ENCODE results near the gene KRTAP5-2. TPM values are rescaled to one million over a fixed set of nuclear protein-coding genes. Genes with fewer than 3 reads are reported as not detected.
A peak's percentile ranks its signal among the peaks of the same experiment; 100 is the strongest.

Gene KRTAP5-2
- total and polyA plus RNA-seq, 7 experiments from 2014 or later: not detected

- Mint-ChIP-seq H3K27me3 (peaks cover 0 to 14% (median 0%) of the 10 kb centered on the region in 5 donors), H3K4me3 (no peak overlapping the region), H3K4me1 (peaks cover 0 to 18% (median 5%) of the 10 kb centered on the region in 7 donors), H3K9me3 (no peaks in the 10 kb centered on the region), H3K36me3 (no peaks in the 10 kb centered on the region), H3K27ac (peak overlapping the region in 1 of 9 donors; percentile 27)
- H3K9me3 ChIP-seq (ENCODE audit: control insufficient read depth in 2 of 3, low read length in 3 of 3): no peaks in the 10 kb centered on the region
- ATAC-seq (no peak), DNase-seq (peak in 1 of 9 donors; percentile 13)
- H3K27me3 ChIP-seq (ENCODE audit: control insufficient read depth in 2 of 2, insufficient read depth in 2 of 2, low read length in 2 of 2): no peaks in the 10 kb centered on the region
- ChIA-PET CTCF (no interaction called here), POLR2A (interaction anchor here (0.9 kb wide), 1 partner anchor 9 kb away, joined by 4 read pairs; no protein-coding TSS in a partner anchor)
- peaks cover 14 to 24% of the 10 kb centered on the region in 2 donors for H3K4me1 ChIP-seq (ENCODE audit: control insufficient read depth in 2 of 2, insufficient read depth in 2 of 2, low read length in 2 of 2)
- peaks cover 0 to 31% (median 0%) of the 10 kb centered on the region in 3 experiments for H3K36me3 ChIP-seq (ENCODE audit: control insufficient read depth in 2 of 3, insufficient read depth in 3 of 3, low read length in 3 of 3)
- no peak overlapping the region for H3K4me3 ChIP-seq (ENCODE audit: low read length)
- intact Hi-C loops (cut with micrococcal nuclease): no loop called here
- H3K27ac ChIP-seq (ENCODE audit: low read depth, low read length): no peak overlapping the region
These were observed 30.9 kb downstream of the KRTAP5-2 start for GRCh38 chr11:1567052-1567720.

- Mint-ChIP-seq H3K27me3 (peaks cover 0 to 14% (median 0%) of the 10 kb centered on the region in 5 donors), H3K4me1 (peaks cover 0 to 18% (median 5%) of the 10 kb centered on the region in 7 donors), H3K27ac (peak overlapping the region in 1 of 9 donors; percentile 27), H3K9me3 (no peaks in the 10 kb centered on the region), H3K4me3 (peak overlapping the region in 1 of 10 donors; percentile 46), H3K36me3 (peaks cover 0 to 2% (median 0%) of the 10 kb centered on the region in 5 donors)
- Histone ChIP-seq H3K9me3 (ENCODE audit: control insufficient read depth in 2 of 3, low read length in 3 of 3) (no peaks in the 10 kb centered on the region), H3K27me3 (ENCODE audit: control insufficient read depth in 2 of 2, insufficient read depth in 2 of 2, low read length in 2 of 2) (no peaks in the 10 kb centered on the region), H3K4me1 (ENCODE audit: control insufficient read depth in 2 of 2, insufficient read depth in 2 of 2, low read length in 2 of 2) (peaks cover 14 to 24% of the 10 kb centered on the region in 2 donors), H3K27ac (ENCODE audit: low read depth, low read length) (no peak overlapping the region), H3K36me3 (ENCODE audit: control insufficient read depth in 2 of 3, insufficient read depth in 3 of 3, low read length in 3 of 3) (peaks cover 0 to 37% (median 0%) of the 10 kb centered on the region in 3 experiments), H3K4me3 (ENCODE audit: low read length) (no peak overlapping the region)
- ATAC-seq: no peak
- DNase-seq: no peak
- ChIA-PET CTCF (no interaction called here), POLR2A (interaction anchor here (1.9 kb wide), 1 partner anchor 29 kb away, joined by 6 read pairs; no protein-coding TSS in a partner anchor)
- intact Hi-C loops (cut with micrococcal nuclease): no loop called here
These were observed 31.6 kb downstream of the KRTAP5-2 start for GRCh38 chr11:1566381-1567051.

GRCh38 chr11:1565904-1566247 lies 32.2 kb downstream of the KRTAP5-2 start:
- CTCF ChIA-PET: interaction anchor here (2.0 kb wide), 1 partner anchor 8 kb away, joined by 9 read pairs; no protein-coding TSS in a partner anchor
- H3K27me3 ChIP-seq (ENCODE audit: control insufficient read depth in 2 of 2, insufficient read depth in 2 of 2, low read length in 2 of 2): no peaks in the 10 kb centered on the region
- Mint-ChIP-seq H3K27me3 (peaks cover 0 to 13% (median 0%) of the 10 kb centered on the region in 5 donors), H3K36me3 (peaks cover 0 to 4% (median 0%) of the 10 kb centered on the region in 5 donors), H3K4me3 (no peak overlapping the region), H3K9me3 (no peaks in the 10 kb centered on the region), H3K27ac (no peak overlapping the region), H3K4me1 (peaks cover 0 to 17% (median 5%) of the 10 kb centered on the region in 7 donors)
- DNase-seq: no peak
- H3K4me1 ChIP-seq (ENCODE audit: control insufficient read depth in 2 of 2, insufficient read depth in 2 of 2, low read length in 2 of 2): peaks cover 10 to 23% of the 10 kb centered on the region in 2 donors
- POLR2A ChIA-PET: interaction anchor here (0.8 to 1.9 kb wide), 2 partner anchors 8 to 28 kb away, joined by 3 to 6 read pairs; no protein-coding TSS in a partner anchor
- no peak overlapping the region for H3K4me3 ChIP-seq (ENCODE audit: low read length)
- no peaks in the 10 kb centered on the region for H3K9me3 ChIP-seq (ENCODE audit: control insufficient read depth in 2 of 3, low read length in 3 of 3)
- H3K27ac ChIP-seq (ENCODE audit: low read depth, low read length): no peak overlapping the region
- intact Hi-C loops (cut with micrococcal nuclease): no loop called here
- no peak for ATAC-seq
- H3K36me3 ChIP-seq (ENCODE audit: control insufficient read depth in 2 of 3, insufficient read depth in 3 of 3, low read length in 3 of 3): peaks cover 0 to 33% (median 0%) of the 10 kb centered on the region in 3 experiments

- Mint-ChIP-seq H3K27ac (peak overlapping the region in 1 of 9 donors; percentile 48), H3K9me3 (no peaks in the 10 kb centered on the region), H3K27me3 (peaks cover 0 to 8% (median 0%) of the 10 kb centered on the region in 5 donors), H3K4me3 (no peak overlapping the region), H3K36me3 (peaks cover 0 to 4% (median 0%) of the 10 kb centered on the region in 5 donors), H3K4me1 (peaks cover 0 to 13% (median 5%) of the 10 kb centered on the region in 7 donors)
- Histone ChIP-seq H3K9me3 (ENCODE audit: control insufficient read depth in 2 of 3, low read length in 3 of 3) (no peaks in the 10 kb centered on the region), H3K4me1 (ENCODE audit: control insufficient read depth in 2 of 2, insufficient read depth in 2 of 2, low read length in 2 of 2) (peaks cover 4 to 17% of the 10 kb centered on the region in 2 donors), H3K4me3 (ENCODE audit: low read length) (no peak overlapping the region), H3K27ac (ENCODE audit: low read depth, low read length) (no peak overlapping the region), H3K36me3 (ENCODE audit: control insufficient read depth in 2 of 3, insufficient read depth in 3 of 3, low read length in 3 of 3) (peaks cover 0 to 33% (median 0%) of the 10 kb centered on the region in 3 experiments), H3K27me3 (ENCODE audit: control insufficient read depth in 2 of 2, insufficient read depth in 2 of 2, low read length in 2 of 2) (no peaks in the 10 kb centered on the region)
- intact Hi-C loops (cut with micrococcal nuclease): no loop called here
- CTCF ChIA-PET: interaction anchor here (2.0 kb wide), 1 partner anchor 9 kb away, joined by 9 read pairs; no protein-coding TSS in a partner anchor
- DNase-seq (no peak), ATAC-seq (no peak)
- POLR2A ChIA-PET: interaction anchor here (0.8 to 1.9 kb wide), 2 partner anchors 9 to 28 kb away, joined by 3 to 6 read pairs; no protein-coding TSS in a partner anchor
These were observed 32.8 kb downstream of the KRTAP5-2 start for GRCh38 chr11:1565173-1565903.

GRCh38 chr11:1564535-1565172 lies 33.4 kb downstream of the KRTAP5-2 start:
- ATAC-seq: peak; percentile 6
- intact Hi-C loops (cut with micrococcal nuclease): no loop called here
- peaks cover 0 to 33% (median 0%) of the 10 kb centered on the region in 3 experiments for H3K36me3 ChIP-seq (ENCODE audit: control insufficient read depth in 2 of 3, insufficient read depth in 3 of 3, low read length in 3 of 3)
- Mint-ChIP-seq H3K36me3 (peaks cover 0 to 4% (median 0%) of the 10 kb centered on the region in 5 donors), H3K4me3 (no peak overlapping the region), H3K9me3 (no peaks in the 10 kb centered on the region), H3K4me1 (peaks cover 0 to 10% (median 5%) of the 10 kb centered on the region in 7 donors), H3K27me3 (peaks cover 0 to 2% (median 0%) of the 10 kb centered on the region in 5 donors), H3K27ac (peak overlapping the region in 1 of 9 donors; percentile 48)
- ChIA-PET CTCF (interaction anchor here (2.0 kb wide), 1 partner anchor 9 kb away, joined by 9 read pairs; no protein-coding TSS in a partner anchor), POLR2A (interaction anchor here (0.6 to 1.9 kb wide), 2 partner anchors 27 to 752 kb away, joined by 3 to 6 read pairs; no protein-coding TSS in a partner anchor)
- H3K9me3 ChIP-seq (ENCODE audit: control insufficient read depth in 2 of 3, low read length in 3 of 3): no peaks in the 10 kb centered on the region
- DNase-seq: no peak
- no peak overlapping the region for H3K4me3 ChIP-seq (ENCODE audit: low read length)
- no peaks in the 10 kb centered on the region for H3K27me3 ChIP-seq (ENCODE audit: control insufficient read depth in 2 of 2, insufficient read depth in 2 of 2, low read length in 2 of 2)
- no peak overlapping the region for H3K27ac ChIP-seq (ENCODE audit: low read depth, low read length)
- H3K4me1 ChIP-seq (ENCODE audit: control insufficient read depth in 2 of 2, insufficient read depth in 2 of 2, low read length in 2 of 2): peaks cover 0 to 13% of the 10 kb centered on the region in 2 donors
